A673 (cell line): ENCODE measurements around the gene WNT2. TPM values are rescaled to one million over a fixed set of nuclear protein-coding genes. Genes with fewer than 3 reads are reported as not detected.

Experiments used
- BruUV-seq: library from RNA; stranded (reverse); fragments of 400-500 nt; replicated peaks from 2 replicates; lab custom pipeline; 2021; lab: Mats Ljungman, UMichigan
- CTCF ChIA-PET: fragments of 300-600 bp; sonication (Branson Sonifier 250); formaldehyde crosslinking; loops from one replicate; lab custom pipeline; 2022; ENCODE audit warnings: antibody characterized with exemption; lab: Charles Lee
- POLR2A ChIA-PET: fragments of 300-600 bp; sonication (Branson Sonifier 250); formaldehyde crosslinking; loops from one replicate; lab custom pipeline; 2022; ENCODE audit warnings: antibody characterized with exemption; ENCODE audit not compliant: low non-redundant PET; lab: Charles Lee
- DNase-seq: peaks from one replicate; pipeline ENCODE4 v3.0.0-alpha.2; 2015; ENCODE audit warnings: low spot score
- H3K27ac ChIP-seq: fragments of 200-600 bp; sonication (generic); 2 replicates; pipeline ENCODE4 v1.5.1; 2016; ENCODE audit warnings: mixed run types, low read depth, mild to moderate bottlenecking, mixed read lengths, antibody characterized with exemption, low read length; ENCODE audit not compliant: poor library complexity, severe bottlenecking
- H3K27me3 ChIP-seq: fragments of 200-600 bp; sonication (generic); replicated peaks from 2 replicates; pipeline ENCODE4 v1.6.1; 2017; ENCODE audit warnings: mixed run types, low read depth, mild to moderate bottlenecking, mixed read lengths, antibody characterized with exemption, low read length; ENCODE audit not compliant: insufficient read depth, poor library complexity
- H3K36me3 ChIP-seq: fragments of 200-600 bp; sonication (generic); 2 replicates; pipeline ENCODE4 v1.6.1; 2016; ENCODE audit warnings: mixed run types, mild to moderate bottlenecking, mixed read lengths, antibody characterized with exemption, low read length; ENCODE audit not compliant: insufficient read depth, poor library complexity, severe bottlenecking
- H3K4me1 ChIP-seq: fragments of 200-600 bp; sonication (generic); 2 replicates; pipeline ENCODE4 v1.6.1; 2017; ENCODE audit warnings: mixed run types, mild to moderate bottlenecking, mixed read lengths, antibody characterized with exemption, low read length; ENCODE audit not compliant: insufficient read depth, poor library complexity, severe bottlenecking
- H3K4me3 ChIP-seq: fragments of 200-600 bp; sonication (generic); 2 replicates; pipeline ENCODE4 v1.5.1; 2016; ENCODE audit warnings: low read depth, mixed run types, mild to moderate bottlenecking, mixed read lengths, low read length; ENCODE audit not compliant: poor library complexity, severe bottlenecking
- H3K9me3 ChIP-seq: fragments of 200-600 bp; sonication (generic); 2 replicates; pipeline ENCODE4 v1.6.1; 2016; ENCODE audit warnings: mixed run types, low read depth, mild to moderate bottlenecking, mixed read lengths, antibody characterized with exemption, low read length; ENCODE audit not compliant: poor library complexity, severe bottlenecking
- EZH2 ChIP-seq: fragments of 200-600 bp; sonication (generic); IDR thresholded peaks from 2 replicates; pipeline ENCODE4 v1.6.1; 2017; ENCODE audit warnings: borderline replicate concordance, low read depth, mild to moderate bottlenecking, mixed read lengths, antibody characterized with exemption, low read length; ENCODE audit not compliant: poor library complexity, severe bottlenecking
- intact Hi-C: fragments of 100-400 bp; cut with micrococcal nuclease; formaldehyde crosslinking; loops from one replicate; pipeline ENCODE4 v1.10.0; 2022; ENCODE audit not compliant: unreplicated experiment
- total RNA-seq: library from RNA; stranded (reverse); gene quantifications from 2 replicates; pipeline ENCODE4 v1.2.3, GENCODE V29; 2021
- TF ChIP-seq, protein P1 (sequence below): fragments of 300-800, 200-600 bp; sonication (generic); conservative IDR thresholded peaks from 2 replicates; pipeline ENCODE4 v1.5.1; 2017; ENCODE audit warnings: low read depth, mild to moderate bottlenecking, antibody characterized with exemption, low read length, moderate library complexity, mixed read lengths

The WNT2 gene
- total RNA-seq, 1 experiment from 2014 or later: not detected

DNA sequence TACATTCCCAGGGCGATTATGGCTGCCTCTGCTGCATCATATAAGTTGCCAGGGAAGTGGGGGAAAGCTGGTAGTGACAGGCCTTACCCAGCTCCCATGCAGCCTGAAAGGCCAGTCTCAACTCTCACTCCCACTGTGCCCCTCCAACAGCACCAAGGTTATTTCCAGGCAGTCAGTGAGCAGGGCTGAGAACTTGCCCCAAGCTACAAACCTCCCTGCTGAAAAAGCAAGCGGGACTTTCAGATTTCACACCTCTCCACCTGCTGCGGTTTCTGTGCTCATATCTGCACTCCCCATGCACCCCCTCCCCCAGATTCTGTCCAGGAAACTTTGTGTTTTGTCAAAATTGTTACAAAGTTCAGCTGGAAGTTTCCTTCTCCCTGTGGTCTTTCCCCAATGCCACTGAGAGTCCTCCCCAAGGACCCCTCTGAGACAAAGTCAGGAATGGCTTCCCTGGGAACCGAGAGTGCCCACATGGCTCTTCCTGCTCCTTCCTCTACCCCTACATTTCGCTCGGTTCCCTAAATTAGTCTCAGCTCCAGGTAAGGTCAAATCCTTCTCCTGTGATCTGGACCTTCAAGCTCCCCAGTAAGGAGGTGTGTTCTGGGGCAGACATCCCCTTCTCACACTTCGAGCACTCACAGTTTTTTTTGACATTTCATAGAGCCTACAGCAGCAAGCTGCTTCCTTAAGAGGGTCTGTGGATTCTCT, 25.3 kb upstream of the WNT2 start:
- Histone ChIP-seq H3K4me1 (peaks cover 5% of the 10 kb centered on the region), H3K9me3 (no peaks in the 10 kb centered on the region), H3K4me3 (no peak overlapping the region), H3K27ac (no peak overlapping the region), H3K27me3 (no peaks in the 10 kb centered on the region), H3K36me3 (no peaks in the 10 kb centered on the region)
- intact Hi-C loops: no loop called here
- DNase-seq: no peak
- ChIA-PET CTCF (no interaction called here), POLR2A (no interaction called here)
- no TSS peak for BruUV-seq
- no peak for TF ChIP-seq EZH2
- TF ChIP-seq, protein P1, sequence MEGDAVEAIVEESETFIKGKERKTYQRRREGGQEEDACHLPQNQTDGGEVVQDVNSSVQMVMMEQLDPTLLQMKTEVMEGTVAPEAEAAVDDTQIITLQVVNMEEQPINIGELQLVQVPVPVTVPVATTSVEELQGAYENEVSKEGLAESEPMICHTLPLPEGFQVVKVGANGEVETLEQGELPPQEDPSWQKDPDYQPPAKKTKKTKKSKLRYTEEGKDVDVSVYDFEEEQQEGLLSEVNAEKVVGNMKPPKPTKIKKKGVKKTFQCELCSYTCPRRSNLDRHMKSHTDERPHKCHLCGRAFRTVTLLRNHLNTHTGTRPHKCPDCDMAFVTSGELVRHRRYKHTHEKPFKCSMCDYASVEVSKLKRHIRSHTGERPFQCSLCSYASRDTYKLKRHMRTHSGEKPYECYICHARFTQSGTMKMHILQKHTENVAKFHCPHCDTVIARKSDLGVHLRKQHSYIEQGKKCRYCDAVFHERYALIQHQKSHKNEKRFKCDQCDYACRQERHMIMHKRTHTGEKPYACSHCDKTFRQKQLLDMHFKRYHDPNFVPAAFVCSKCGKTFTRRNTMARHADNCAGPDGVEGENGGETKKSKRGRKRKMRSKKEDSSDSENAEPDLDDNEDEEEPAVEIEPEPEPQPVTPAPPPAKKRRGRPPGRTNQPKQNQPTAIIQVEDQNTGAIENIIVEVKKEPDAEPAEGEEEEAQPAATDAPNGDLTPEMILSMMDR: no peak

- Histone ChIP-seq H3K9me3 (no peaks in the 10 kb centered on the region), H3K4me1 (peaks cover 5% of the 10 kb centered on the region), H3K36me3 (no peaks in the 10 kb centered on the region), H3K27me3 (no peaks in the 10 kb centered on the region), H3K27ac (no peak overlapping the region), H3K4me3 (no peak overlapping the region)
- intact Hi-C loops: no loop called here
- TF ChIP-seq EZH2: no peak
- TF ChIP-seq, protein P1: no peak
- no peak for DNase-seq
- POLR2A ChIA-PET: no interaction called here
- no TSS peak for BruUV-seq
- CTCF ChIA-PET: no interaction called here
Measured at GRCh38 chr7:117347480-117347879, 24.6 kb upstream of the WNT2 start.

GRCh38 chr7:117346161-117346560, 23.3 kb upstream of the WNT2 start:
- no peaks in the 10 kb centered on the region for H3K9me3 ChIP-seq
- H3K27ac ChIP-seq: no peak overlapping the region
- no peaks in the 10 kb centered on the region for H3K36me3 ChIP-seq
- no peak overlapping the region for H3K4me3 ChIP-seq
- ChIA-PET CTCF (no interaction called here), POLR2A (no interaction called here)
- H3K27me3 ChIP-seq: no peaks in the 10 kb centered on the region
- H3K4me1 ChIP-seq: peaks cover 2% of the 10 kb centered on the region
- TF ChIP-seq, protein P1: no peak
- no peak for TF ChIP-seq EZH2
- intact Hi-C loops: no loop called here
- no peak for DNase-seq
- no TSS peak for BruUV-seq
